Liver (tissue), 9 donors: ENCODE measurements around the gene VASH2. TPM values are rescaled to one million over a fixed set of nuclear protein-coding genes. Genes with fewer than 3 reads are reported as not detected.

ENCODE experiments used
- DNase-seq: peaks from one replicate; pipeline ENCODE4 v3.0.0-alpha.2; 2017; ENCODE audit warnings: low spot score
- H3K27ac ChIP-seq, 2 donors: one replicate each; pipeline ENCODE4 v1.7.0; 2013; ENCODE audit warnings: inconsistent platforms in 2 of 2, low read length in 2 of 2, control low read depth in 1 of 2, low read depth in 1 of 2, mild to moderate bottlenecking in 1 of 2
- H3K27me3 ChIP-seq, 4 donors: one replicate each; pipeline versions ENCODE4 v1.6.1 to v1.7.0; 2013; ENCODE audit warnings: low read length in 3 of 4, inconsistent platforms in 1 of 4, mild to moderate bottlenecking in 1 of 4, moderate library complexity in 1 of 4; ENCODE audit not compliant: control insufficient read depth in 4 of 4, insufficient read depth in 4 of 4
- H3K36me3 ChIP-seq, 4 donors: one replicate each; pipeline versions ENCODE4 v1.6.1 to v1.7.0; 2013; ENCODE audit warnings: low read length in 3 of 4, mild to moderate bottlenecking in 3 of 4, low read depth in 1 of 4, moderate library complexity in 1 of 4; ENCODE audit not compliant: control insufficient read depth in 4 of 4, insufficient read depth in 3 of 4
- H3K4me1 ChIP-seq, 4 donors: one replicate each; pipeline versions ENCODE4 v1.6.1 to v1.7.0; 2013; ENCODE audit warnings: low read length in 3 of 4, mild to moderate bottlenecking in 3 of 4, moderate library complexity in 1 of 4; ENCODE audit not compliant: control insufficient read depth in 4 of 4, insufficient read depth in 4 of 4
- H3K4me3 ChIP-seq, 3 donors: one replicate each; pipeline versions ENCODE4 v1.6.1 to v1.7.0; 2013; ENCODE audit warnings: low read length in 3 of 3, control low read depth in 1 of 3, low read depth in 1 of 3, mild to moderate bottlenecking in 1 of 3
- H3K9ac ChIP-seq, 2 donors: one replicate each; pipeline ENCODE4 v1.7.0; 2013; ENCODE audit warnings: low read length in 2 of 2, mild to moderate bottlenecking in 2 of 2, moderate library complexity in 2 of 2, control low read depth in 1 of 2, low read depth in 1 of 2
- H3K9me3 ChIP-seq, 4 donors: one replicate each; pipeline versions ENCODE4 v1.6.1 to v1.7.0; 2013; ENCODE audit warnings: low read length in 3 of 4; ENCODE audit not compliant: control insufficient read depth in 4 of 4
- ATF3 ChIP-seq: IDR thresholded peaks from 2 replicates; pipeline ENCODE4 v1.6.1; 2016; ENCODE audit warnings: antibody characterized with exemption
- CTCF ChIP-seq: fragments of 150-350 bp; IDR thresholded peaks from 2 replicates; pipeline ENCODE4 v1.5.1; 2017; ENCODE audit warnings: improper control_type of control experiment, low read depth, low read length; ENCODE audit not compliant: missing input control
- EGR1 ChIP-seq, 2 donors: IDR thresholded peaks; 2 replicates each; pipeline ENCODE4 v1.6.1; 2016 to 2018; ENCODE audit warnings: antibody characterized with exemption in 2 of 2, low read depth in 2 of 2
- FOXA1 ChIP-seq: IDR thresholded peaks from 2 replicates; pipeline ENCODE4 v1.6.1; 2016; ENCODE audit warnings: antibody characterized with exemption
- FOXA2 ChIP-seq: IDR thresholded peaks from 2 replicates; pipeline ENCODE4 v1.6.1; 2016; ENCODE audit warnings: antibody characterized with exemption
- GABPA ChIP-seq, 2 donors: IDR thresholded peaks in 1 of 2; conservative IDR thresholded peaks in 1 of 2; 2 replicates each; pipeline ENCODE4 v1.6.1; 2016; ENCODE audit warnings: antibody characterized with exemption in 2 of 2, mild to moderate bottlenecking in 1 of 2, moderate library complexity in 1 of 2
- HNF4A ChIP-seq, 2 donors: conservative IDR thresholded peaks; 2 replicates each; pipeline ENCODE4 v1.6.1; 2016; ENCODE audit warnings: antibody characterized with exemption in 2 of 2, mild to moderate bottlenecking in 2 of 2
- HNF4G ChIP-seq: IDR thresholded peaks from 2 replicates; pipeline ENCODE4 v1.6.1; 2016; ENCODE audit warnings: antibody characterized with exemption
- JUND ChIP-seq, 2 donors: IDR thresholded peaks; 2 replicates each; pipeline ENCODE4 v1.6.1; 2016; ENCODE audit warnings: antibody characterized with exemption in 2 of 2
- MAX ChIP-seq: IDR thresholded peaks from 2 replicates; pipeline ENCODE4 v1.6.1; 2016; ENCODE audit warnings: antibody characterized with exemption
- NR2F2 ChIP-seq: IDR thresholded peaks from 2 replicates; pipeline ENCODE4 v1.6.1; 2016; ENCODE audit warnings: antibody characterized with exemption
- RAD21 ChIP-seq, 2 donors: IDR thresholded peaks; 2 replicates each; pipeline ENCODE4 v1.6.1; 2016; ENCODE audit warnings: antibody characterized with exemption in 2 of 2, mild to moderate bottlenecking in 2 of 2
- REST ChIP-seq: IDR thresholded peaks from 2 replicates; pipeline ENCODE4 v1.6.1; 2016; ENCODE audit warnings: antibody characterized with exemption, mild to moderate bottlenecking
- RXRA ChIP-seq, 2 donors: IDR thresholded peaks; 2 replicates each; pipeline ENCODE4 v1.6.1; 2017 to 2018; ENCODE audit warnings: antibody characterized with exemption in 2 of 2, mild to moderate bottlenecking in 1 of 2
- SP1 ChIP-seq: IDR thresholded peaks from 2 replicates; pipeline ENCODE4 v1.6.1; 2018; ENCODE audit warnings: antibody characterized with exemption, mild to moderate bottlenecking
- TAF1 ChIP-seq: conservative IDR thresholded peaks from 2 replicates; pipeline ENCODE4 v1.6.1; 2016; ENCODE audit warnings: antibody characterized with exemption, mild to moderate bottlenecking
- YY1 ChIP-seq: IDR thresholded peaks from 2 replicates; pipeline ENCODE4 v1.6.1; 2016; ENCODE audit warnings: antibody characterized with exemption, mild to moderate bottlenecking
- ZBTB33 ChIP-seq: IDR thresholded peaks from 2 replicates; pipeline ENCODE4 v1.6.1; 2016; ENCODE audit warnings: antibody characterized with exemption
- WGBS: extraction: QIAGEN DNeasy Blood & Tissue Kit; methylation state at CpG from one replicate; pipeline ENCODE4 v1.1.7; 2013; 5-methylcytosine and 5-hydroxymethylcytosine counted together
- polyA plus RNA-seq, 2 donors: library from polyadenylated mRNA; stranded (reverse) in 1 of 2; unstranded in 1 of 2; fragments of 200-250 nt in 1 of 2; fragments of >200 nt in 1 of 2; fragmentation: Nextera tagmentation in 1 of 2; extraction: Ambion mirVana in 1 of 2; gene quantifications; one replicate each; pipeline versions ENCODE4 v1.2.1 to v1.2.3, GENCODE V29; 2013 to 2015
- total RNA-seq, 2 donors: library from RNA; depleted of rRNA; stranded (reverse); fragments of >200 nt; gene quantifications; one replicate each; pipeline ENCODE4 v1.2.3, GENCODE V29; 2014
- donor health status: healthy.
- donor health status: healthy.
- donor health status: healthy.
- donor health status: healthy.
- donor health status: healthy.

VASH2 gene
- total and polyA plus RNA-seq, 4 donors, result 0.01 to 0.70 (median 0.23) TPM

- Histone ChIP-seq H3K4me1 (no peaks in the 10 kb centered on the region), H3K9ac (no peak overlapping the region), H3K27me3 (no peaks in the 10 kb centered on the region), H3K36me3 (no peaks in the 10 kb centered on the region), H3K4me3 (no peak overlapping the region), H3K27ac (no peak overlapping the region), H3K9me3 (no peaks in the 10 kb centered on the region)
- no peak for DNase-seq
- WGBS, result 75% methylated on average over 13 of the region's 13 CpGs
- no peak for TF ChIP-seq FOXA1
- no peak for TF ChIP-seq HNF4A (conservative IDR thresholded peaks at IDR 0.05)
- no peak for TF ChIP-seq FOXA2
- TF ChIP-seq TAF1, result no peak
- TF ChIP-seq SP1, result no peak
- no peak for TF ChIP-seq JUND (IDR thresholded peaks at IDR 0.05)
- TF ChIP-seq HNF4G, result no peak
- no peak for TF ChIP-seq YY1
- TF ChIP-seq NR2F2, result no peak
- TF ChIP-seq RAD21 (IDR thresholded peaks at IDR 0.05), result no peak
- TF ChIP-seq CTCF, result no peak
- TF ChIP-seq ATF3, result no peak
- no peak for TF ChIP-seq RXRA (IDR thresholded peaks at IDR 0.05)
- no peak for TF ChIP-seq GABPA (IDR thresholded peaks at IDR 0.05 in 1 of 2, conservative IDR thresholded peaks at IDR 0.05 in 1 of 2)
- TF ChIP-seq MAX, result no peak
- no peak for TF ChIP-seq ZBTB33
- no peak for TF ChIP-seq EGR1 (IDR thresholded peaks at IDR 0.05; ENCODE audit: low read depth in 2 of 2)
- no peak for TF ChIP-seq REST
These were observed 31.4 kb downstream of the VASH2 start for GRCh38 chr1:212981571-212982328.
